Breast epithelium (tissue), 3 donors: ENCODE measurements around the gene ARFIP1.

Experiments used
- POLR2A ChIP-seq: fragments of 450-650 bp; IDR thresholded peaks from one replicate; pipeline ENCODE4 v1.6.1; 2016; ENCODE audit warnings: antibody characterized with exemption, mild to moderate bottlenecking, moderate library complexity
- POLR2AphosphoS5 ChIP-seq, 3 donors: sonication (generic); formaldehyde crosslinking; IDR thresholded peaks; one replicate each; pipeline ENCODE4 v1.6.1; 2017; ENCODE audit warnings: antibody characterized with exemption in 3 of 3
- TF ChIP-seq, protein P1 (sequence below), 3 donors: fragments of 450-650 bp; IDR thresholded peaks; one replicate each; pipeline ENCODE4 v1.5.1; 2016 to 2017; ENCODE audit warnings: antibody characterized with exemption in 3 of 3, mild to moderate bottlenecking in 3 of 3, moderate library complexity in 3 of 3

DNA sequence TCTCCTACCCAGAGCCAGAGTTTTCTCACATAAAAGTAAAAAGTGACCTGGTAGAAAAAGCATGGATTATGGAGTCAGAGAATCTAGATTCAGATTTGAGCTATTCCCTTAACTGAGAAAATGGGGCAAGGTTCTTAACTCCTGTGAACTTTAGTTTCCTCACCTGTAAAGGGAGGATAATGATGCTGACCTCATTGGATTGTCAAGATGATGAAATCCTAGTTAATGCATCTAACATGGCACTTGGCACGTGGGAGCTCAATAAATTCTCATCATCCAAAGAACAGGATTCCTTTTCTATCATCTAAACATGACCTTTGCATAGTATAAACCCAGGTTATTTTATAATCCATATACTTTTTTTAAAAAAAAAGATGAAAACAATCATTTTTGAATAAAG lies 175.0 kb downstream of the ARFIP1 start:
- TF ChIP-seq POLR2A = no peak
- TF ChIP-seq, protein P1, sequence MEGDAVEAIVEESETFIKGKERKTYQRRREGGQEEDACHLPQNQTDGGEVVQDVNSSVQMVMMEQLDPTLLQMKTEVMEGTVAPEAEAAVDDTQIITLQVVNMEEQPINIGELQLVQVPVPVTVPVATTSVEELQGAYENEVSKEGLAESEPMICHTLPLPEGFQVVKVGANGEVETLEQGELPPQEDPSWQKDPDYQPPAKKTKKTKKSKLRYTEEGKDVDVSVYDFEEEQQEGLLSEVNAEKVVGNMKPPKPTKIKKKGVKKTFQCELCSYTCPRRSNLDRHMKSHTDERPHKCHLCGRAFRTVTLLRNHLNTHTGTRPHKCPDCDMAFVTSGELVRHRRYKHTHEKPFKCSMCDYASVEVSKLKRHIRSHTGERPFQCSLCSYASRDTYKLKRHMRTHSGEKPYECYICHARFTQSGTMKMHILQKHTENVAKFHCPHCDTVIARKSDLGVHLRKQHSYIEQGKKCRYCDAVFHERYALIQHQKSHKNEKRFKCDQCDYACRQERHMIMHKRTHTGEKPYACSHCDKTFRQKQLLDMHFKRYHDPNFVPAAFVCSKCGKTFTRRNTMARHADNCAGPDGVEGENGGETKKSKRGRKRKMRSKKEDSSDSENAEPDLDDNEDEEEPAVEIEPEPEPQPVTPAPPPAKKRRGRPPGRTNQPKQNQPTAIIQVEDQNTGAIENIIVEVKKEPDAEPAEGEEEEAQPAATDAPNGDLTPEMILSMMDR (IDR thresholded peaks at IDR 0.05) = no peak
- TF ChIP-seq POLR2AphosphoS5 (IDR thresholded peaks at IDR 0.05) = no peak
